ENCODE results near the gene CDK14.
"Not testable (repeated sequence)": the region's sequence is repeated elsewhere in the genome, so short reads cannot be mapped to it uniquely, and the experiment has no call there.

The CDK14 gene

DNA sequence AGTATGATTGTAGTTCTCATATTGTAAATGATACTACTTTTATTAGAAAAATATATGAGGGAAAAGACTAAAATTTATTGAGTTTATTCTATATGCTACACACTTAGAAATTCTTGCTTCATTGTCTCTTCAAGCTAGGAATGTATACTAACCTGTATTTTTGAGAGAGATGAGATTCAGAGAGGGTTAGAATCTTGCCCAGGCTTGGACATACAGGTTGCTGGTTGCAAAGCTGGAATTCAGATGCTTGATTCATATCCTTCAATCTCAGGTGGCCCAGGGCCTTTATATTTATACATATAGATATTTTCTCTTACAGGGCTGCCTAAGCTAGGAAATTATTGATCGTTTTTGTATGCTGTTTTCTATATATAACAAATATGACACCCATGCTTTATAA, 324.2 kb downstream of the CDK14 start:
- DNase-seq: no peak

DNA sequence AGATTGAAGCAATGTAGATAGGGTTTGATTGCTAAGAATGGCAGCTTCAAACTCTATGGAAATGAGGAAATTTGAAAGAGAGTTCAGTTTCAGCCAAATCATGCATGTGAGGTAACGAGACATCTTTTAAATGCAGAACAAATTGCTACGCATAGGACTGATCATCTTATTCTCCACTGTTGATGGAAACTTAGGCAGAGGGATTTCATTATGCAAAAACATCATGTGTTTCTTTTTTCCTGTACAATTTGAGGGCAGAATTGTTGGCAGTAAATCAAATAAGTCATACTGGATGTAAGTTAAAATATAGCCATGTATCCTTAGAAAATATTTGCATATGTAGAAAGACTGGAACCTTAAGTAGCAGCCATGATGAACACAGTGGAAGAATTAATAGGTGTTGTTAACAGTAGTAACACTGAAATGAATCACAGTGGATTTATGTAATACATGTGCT, 327.4 kb downstream of the CDK14 start:
- no peak for DNase-seq

DNA sequence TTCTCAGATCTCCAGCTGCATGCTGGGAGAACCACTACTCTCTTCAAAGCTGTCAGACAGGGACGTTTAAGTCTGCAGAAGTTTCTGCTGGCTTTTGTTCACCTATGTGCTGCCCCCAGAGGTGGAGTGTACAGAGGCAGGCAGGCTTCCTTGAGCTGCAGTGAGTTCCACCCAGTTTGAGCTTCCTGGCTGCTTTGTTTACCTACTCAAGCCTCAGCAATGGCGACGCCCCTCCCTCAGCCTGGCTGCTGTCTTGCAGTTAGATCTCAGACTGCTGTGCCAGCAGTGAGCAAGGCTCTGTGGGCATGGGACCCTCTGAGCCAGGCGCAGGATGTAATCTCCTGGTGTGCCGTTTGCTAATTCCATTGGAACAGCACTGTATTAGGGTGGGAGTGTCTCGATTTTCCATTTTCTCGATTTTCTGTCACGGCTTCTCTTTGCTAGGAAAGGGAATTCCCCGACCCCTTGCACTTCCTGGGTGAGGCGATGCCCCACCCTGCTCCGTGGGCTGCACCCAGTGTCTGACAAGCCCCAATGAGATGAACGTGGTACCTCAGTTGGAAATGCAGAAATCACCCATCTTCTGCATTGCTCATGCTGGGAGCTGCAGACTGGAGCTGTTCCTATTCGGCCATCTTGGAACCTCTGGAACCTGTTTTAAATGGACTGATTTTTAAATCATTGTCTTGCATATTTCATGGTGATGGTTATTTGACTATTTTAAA, 332.7 kb downstream of the CDK14 start:
- not testable (repeated sequence) for DNase-seq

DNA sequence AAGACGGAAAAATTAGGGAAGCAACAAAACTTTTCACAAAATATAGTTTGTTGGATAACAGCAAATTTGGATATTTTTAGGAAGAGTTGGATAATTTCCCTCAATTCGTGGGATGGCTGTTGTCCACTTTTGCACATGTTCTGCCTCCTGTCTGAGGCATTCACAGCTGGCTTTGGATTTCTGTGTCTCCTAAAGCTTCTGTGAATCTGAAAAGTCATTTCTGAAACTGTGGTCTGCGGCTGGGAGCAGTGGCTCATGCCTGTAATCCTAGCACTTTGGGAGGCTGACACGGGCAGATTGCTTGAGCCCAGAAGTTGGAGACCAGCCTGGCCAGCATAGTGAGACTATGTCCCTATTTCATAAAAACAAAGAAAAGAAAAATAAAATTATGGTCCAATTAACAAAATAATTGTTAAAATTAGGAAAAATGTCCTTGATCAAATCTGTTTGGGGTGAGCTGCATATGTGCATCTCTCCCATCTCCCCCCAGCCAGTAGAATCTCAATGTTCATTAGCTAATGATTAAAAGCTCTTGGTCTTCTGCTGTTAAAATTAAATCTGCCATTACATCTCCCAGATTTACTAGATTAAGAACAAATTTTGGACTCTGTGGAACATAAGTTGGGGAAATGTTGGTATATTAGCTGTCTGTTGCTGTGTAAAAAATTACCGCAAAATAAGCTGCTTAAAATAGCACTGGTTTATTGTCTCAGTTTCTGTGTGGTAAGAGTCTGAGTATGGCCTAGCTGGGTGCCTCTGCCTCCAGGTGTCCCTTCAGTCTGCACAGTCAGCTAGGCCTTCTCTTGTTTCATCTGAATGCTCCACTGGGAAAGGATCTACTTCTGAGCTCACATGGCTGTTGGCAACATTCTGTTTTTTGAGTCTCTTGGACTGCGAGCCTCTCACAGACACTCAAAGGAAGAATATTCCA, 336.1 kb downstream of the CDK14 start:
- no peak for DNase-seq

DNA sequence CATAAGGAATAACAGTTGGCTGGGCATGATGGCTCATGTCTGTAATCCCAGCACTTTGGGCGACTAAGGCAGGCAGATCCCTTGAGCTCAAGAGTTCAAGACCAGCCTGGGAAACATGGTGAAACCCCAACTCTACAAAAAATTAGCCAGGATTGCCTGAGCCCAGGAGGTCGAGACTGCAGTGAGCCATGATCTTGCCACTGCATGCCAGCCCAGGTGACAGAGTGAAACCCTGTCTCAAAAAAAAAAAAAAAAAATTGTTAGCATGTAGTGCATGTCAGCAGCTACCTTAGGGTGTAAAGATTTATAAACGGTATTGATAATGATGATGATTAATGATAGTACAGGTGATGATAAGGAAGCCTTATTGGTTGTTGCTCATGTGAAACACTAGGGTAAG, 336.9 kb downstream of the CDK14 start:
- DNase-seq: no peak

DNA sequence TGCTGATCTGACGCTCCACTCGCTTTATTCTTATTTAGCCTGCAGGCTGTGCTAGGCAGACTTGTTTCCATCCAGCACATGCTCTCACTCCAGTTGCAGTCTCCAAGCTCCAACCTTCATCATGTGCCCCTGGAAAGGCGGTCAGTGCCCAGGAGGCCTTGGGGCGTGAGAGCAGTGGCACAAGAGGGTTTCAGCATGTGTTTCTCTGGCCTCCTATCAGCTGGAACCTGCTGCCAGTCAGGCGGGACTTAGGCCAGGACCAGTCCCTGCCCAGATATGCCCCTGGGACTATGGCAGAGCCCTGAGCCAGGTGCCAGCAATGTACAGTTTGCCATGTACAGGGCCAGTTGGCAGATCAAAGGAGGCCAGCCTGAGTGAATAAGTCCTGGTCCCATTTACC, 337.9 kb downstream of the CDK14 start:
- no peak for DNase-seq

DNA sequence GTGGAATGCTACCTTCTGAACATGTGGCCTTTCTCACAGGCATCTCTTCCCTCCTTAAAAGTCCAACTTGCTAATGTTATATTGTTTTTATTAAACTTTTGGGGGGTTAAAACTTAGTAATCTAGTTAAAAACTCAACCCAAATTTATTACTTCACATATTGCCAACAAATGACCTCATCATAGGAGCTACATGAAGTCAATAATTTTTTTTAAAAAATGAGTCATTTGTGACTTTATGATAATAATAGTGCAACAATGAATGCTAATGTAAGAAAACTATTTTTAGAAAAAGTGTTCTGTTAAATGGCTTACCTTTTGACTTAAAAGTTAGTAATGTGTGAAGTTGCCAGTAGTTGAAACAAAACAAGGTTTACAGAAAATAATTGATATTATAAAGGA, 342.2 kb downstream of the CDK14 start:
- DNase-seq: no peak

DNA sequence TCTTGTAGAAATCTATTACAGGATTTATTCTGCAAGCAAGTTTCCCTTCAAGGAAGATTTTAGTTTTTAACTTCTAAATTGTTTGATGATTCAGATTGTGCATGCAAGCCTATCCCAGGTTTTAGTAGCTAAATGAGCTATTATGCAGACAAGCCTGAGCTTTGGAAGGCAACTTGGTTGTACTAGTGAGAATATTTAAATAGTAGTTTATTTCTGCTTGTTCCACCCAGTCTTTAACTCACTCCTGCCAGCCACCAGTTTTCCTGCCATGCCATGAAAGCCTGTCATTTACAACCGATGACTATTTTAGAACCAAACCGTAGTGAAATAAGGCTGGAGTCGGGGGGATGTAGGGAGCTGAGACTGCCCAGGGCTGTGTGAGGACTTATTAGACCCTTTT, 343.5 kb downstream of the CDK14 start:
- DNase-seq: no peak

DNA sequence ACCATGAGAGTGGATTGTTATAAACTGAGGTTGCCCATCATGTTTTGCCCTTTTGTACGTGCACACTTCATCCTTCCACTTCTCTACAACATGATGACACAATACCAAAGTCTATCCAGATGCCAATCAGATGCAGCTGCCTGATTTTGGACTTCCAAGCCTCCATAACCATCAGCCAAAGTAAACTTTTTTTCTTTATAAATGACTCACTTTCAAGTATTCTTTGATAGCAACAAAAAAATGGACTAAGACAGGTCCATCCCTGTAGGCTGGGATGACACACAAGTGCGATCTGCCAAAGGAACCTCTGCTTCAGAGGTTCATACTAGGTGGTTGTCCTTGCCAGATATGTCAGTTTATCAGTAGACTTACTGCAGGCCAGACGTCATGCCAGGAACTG, 347.9 kb downstream of the CDK14 start:
- DNase-seq: no peak

DNA sequence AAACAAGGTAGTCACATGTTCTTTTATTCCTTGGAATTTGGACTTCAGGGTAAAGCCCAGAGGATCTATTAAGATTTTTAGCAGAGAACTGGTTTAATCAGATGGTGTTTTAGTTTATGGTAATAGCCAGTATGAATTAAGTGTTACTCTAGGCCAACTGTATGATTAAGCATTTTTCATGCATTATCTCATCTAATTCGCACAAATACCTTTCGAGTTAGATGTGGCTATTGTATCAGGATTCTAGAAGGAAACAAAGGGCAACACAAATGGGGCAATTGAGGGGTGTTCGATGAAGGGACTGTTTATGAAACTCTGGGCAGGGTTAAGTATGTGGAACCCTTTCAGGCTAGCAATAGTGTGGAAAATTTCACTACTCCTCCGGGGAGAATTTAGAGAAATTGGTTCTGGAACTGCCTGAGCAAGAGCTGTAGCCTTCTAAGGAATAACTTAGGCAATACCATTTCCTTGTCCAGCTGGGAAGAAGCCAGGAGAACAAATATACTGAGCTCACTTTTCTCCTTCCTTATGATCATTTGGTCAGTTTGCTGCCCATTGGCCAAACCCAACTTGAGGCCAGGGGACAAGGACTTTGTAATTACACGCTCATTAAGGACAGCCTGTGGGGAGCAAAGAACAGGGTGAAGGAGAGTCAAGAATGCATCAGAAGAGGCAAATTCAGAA, 349.1 kb downstream of the CDK14 start:
- no peak for DNase-seq

DNA sequence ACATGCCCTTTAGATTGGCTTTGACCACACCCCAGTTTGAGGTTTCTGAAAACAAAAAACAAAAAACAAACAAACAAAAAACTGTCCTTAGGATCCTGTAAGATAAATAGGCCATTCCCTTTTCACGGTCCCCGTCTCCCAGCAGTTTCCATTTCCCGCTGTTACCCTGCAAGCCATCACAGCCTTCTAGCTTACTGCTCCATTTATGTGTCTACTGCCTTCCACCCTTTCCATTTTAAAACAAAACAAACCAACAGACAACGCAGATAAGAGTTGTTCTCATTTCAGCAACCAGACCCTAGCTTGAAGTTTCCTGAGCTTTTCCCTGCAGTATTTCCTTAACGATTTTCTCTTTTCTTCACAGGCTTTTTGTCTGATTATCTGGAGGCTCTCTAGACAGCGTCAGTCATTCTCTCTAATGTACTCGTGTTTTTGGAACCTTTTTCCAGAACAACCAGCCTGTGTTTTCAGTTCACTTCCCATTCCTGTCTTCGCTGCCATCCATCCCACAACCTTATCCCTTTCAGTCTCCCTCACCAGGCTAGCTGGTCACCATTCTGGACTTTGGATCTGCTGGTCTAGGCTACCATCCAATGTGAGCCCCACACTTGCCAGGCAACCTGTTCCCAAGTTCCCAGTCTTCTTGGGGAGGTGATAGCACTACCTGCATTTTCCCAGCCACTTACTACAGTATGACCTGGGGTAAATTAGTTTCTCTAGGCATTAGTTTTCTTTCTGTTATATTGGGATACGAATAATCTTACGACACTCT, 350.8 kb downstream of the CDK14 start:
- DNase-seq: no peak

DNA sequence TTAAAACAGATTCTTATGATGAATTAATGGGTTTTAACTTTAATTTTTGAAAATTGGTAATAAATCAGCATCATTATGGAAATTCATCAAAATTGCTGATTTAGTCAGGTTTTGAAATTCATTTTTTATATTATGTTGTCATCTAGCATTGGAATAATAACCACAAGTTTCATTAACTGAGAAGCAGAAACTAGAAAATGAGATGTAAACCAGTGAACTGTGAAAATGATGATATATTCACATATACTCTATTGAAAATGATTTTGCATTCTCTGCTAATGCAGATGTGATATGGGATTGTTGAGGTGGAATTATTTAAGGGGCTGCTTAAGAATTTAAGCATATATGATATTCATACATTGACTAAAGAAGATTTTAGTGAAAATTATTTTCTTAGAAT, 352.0 kb downstream of the CDK14 start:
- DNase-seq: no peak

DNA sequence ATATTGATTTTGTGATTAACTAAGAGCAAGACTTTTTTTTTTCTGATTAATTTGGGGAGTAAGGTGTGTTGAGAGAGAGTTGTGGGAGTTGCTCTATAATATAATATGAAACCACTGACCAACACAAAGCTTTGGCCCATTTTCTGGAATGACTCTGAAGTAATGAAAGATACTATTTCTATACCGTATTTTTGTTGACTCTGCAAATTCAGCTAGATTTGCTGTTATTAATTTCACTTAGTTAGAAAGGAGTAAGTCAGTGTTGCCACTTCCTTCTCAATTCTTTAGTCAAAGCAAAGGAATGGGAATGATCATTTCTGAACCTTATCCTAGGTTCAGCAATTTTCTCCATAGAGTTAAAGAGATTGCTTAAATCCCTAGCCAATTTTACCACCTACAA, 355.1 kb downstream of the CDK14 start:
- no peak for DNase-seq

DNA sequence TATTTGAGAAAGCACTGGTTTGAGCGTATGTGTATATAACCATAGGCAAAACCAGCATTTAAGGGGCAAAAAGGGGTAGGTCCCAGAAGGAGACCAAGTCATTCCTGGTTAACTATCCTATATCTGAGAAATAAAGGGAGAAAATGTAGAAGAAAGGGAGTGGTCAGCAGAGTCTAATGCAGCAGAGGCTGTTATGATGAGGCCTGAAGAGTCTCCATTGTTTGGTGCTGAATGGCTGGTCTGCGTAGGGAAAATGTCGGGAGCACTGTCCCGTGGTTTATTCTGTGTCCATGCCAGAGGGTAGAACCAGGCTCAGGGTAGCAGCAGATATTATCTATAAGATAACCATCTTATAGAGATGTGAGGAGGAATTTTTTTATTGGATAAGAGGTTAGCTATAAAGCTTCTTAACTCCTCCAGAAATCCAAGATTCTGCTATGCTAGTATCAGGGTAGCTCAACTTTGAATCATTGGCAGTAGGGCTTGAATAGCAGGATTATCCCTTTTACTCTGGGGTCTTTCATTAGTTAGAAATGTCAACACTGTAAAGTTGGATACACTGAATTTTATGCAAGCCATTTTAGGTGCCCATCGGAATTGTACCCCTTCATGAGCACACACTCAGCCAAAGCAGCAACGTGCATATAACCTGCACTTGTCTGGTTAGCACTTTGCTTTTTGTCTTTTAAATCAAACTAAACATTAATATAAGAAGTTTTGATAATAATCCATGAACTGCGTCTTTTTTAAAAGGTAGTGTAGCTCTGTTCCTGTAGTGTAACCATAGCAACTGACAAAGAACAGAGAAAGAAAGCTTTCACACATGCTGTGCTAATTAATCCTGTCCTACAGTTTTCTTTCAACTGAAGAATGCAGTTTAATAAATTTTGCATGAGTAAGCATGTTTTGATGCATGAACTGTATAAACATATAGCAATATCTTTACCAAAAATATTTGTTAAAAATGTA, 356.1 kb downstream of the CDK14 start:
- no peak for DNase-seq

DNA sequence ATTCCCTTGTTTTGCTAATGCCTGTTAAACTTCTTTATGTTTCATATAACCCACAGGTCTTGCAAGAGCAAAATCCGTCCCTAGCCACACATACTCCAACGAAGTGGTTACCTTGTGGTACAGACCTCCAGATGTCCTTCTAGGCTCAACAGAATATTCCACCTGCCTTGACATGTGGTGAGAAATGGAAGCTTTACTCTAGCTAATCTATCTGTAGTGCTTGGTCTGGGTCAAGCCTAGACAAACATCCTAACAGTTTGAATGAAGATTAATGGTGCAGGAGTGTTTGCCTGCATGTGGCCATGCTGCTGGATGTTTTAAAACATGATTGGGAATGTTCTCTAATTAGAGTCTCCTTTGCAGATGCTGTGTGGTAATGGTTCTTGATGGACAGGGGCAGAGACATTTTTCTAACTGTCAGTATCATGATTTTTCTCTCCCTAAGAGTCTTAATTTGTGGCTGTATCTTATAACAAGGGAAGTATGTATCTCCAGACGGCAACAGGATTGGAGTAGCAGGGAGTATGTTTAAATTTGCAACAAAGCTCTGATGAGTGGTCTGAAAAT, 359.6 kb downstream of the CDK14 start:
- no peak for DNase-seq

DNA sequence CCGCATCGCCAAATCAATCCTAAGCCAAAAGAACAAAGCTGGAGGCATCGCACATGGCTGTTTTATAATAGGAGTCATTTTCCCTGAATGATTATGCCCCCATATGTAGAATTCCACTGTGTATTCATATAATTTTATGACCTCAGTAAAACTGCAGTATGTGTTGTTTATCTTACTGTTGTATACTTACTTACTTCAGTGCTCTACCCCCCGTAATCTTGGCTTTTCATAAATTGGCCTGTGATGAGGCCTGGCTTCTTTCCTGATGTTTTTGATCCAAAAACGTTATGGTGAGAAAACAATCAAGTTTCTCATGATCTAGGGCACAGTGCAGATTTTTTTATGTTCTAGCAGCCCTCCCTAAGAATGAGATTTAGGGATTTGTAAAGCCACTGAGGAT, 361.8 kb downstream of the CDK14 start:
- DNase-seq: no peak

DNA sequence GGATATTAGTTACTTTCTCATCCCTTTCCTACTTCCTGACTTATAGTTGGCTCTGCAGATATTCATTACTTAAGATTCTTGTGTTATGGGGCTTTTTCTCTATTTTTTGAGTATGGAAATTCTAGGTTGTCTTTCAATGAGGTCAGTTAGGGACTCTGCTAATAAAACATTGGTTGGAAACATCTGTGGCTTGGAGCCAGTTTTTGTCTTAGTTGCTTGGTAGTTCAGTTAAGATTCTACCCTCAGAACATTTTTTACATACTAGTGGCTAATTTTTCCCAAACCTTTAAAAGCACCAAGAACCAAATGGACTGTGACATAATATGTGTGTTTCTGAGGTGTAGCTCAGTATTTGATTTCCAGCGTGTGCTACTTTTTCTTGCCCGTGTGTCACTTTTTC, 362.5 kb downstream of the CDK14 start:
- no peak for DNase-seq

DNA sequence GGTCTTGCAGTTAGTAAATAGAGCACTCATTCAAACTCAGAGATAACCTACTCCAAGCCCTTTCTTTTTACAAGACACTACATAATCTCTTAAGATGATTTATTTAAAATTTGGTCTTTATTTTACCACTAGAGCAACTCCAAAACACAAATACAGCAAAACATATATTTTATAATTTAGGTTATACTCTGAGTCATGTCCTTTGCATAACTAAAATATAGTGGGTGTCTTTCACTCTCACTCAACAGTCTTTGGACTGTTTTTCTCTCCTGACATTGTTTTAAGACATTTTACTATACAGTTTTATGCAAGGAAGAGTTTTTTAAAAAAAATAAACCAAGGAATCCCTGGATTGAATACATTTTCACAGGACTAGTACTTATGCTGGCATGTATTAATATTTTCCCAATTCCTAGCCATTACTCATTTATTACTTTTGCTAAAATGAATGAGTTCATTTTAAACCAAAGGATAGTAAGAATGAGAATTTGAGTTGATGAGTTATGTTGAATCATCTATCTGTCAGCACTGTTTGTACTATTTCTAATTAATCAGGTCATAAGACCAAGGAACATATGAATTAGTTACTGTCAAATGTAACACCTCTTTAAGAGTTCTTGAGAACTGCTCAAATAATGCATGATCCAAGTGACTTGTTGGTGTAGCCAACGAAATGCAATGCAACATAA, 365.1 kb downstream of the CDK14 start:
- DNase-seq: no peak

DNA sequence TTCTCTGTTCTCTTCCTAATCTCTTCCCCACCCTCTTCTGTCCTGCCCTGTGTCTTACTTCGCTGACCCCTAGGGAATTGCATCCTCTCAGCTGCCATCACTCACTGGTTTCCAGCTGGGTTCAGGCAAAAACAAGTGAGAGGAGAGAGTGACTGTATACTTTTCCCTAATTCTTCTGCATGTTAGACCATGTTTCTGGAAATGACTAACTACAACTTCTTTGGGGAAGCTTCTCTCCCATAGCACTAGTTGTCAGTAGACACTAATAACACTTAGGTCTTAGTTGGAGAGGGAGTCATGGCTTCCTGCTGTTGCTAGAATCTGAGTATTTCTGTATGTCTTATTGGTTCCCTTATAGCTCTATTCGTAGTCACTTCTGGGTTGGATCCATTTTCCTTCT, 369.1 kb downstream of the CDK14 start:
- no peak for DNase-seq

DNA sequence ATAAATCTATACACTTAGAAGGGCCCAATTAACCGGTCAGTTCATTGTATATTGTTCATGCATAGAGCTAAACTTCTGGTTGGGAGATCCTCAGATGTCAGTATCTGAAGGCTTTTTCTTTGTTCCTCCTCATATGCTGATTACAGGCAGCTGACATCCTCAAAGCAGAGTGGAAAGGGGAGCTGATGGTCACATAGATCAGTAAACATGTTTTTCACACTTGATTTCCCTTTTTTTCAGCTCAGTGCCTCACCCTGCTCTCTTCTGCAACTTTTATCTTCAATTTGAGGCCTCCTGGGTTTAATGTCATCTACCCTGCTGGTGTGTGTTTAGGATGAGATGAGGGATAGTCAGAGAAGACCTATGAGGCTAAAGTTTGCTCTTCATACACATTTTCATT, 370.2 kb downstream of the CDK14 start:
- no peak for DNase-seq

DNA sequence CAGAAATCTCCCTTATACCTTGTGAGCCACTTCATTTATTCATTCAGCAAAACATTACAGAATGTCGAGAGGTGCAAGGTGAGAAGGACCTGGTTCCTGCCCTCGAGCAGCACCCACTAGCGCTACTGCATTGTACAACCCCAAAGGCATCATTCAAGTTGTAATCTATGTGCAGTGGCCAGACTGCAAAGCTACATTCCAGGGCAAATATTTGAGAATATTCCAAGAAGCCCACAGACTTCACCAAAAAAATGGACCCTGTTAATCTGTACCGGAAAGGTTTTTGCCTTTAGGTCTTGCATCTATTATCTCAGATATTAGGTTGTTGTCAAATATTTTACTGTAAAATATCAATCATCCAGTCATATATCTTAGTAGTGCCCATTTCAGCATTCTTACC, 372.8 kb downstream of the CDK14 start:
- no peak for DNase-seq
